Activated naive CD8-positive, alpha-beta T cell treated with anti-CD3 and anti-CD28 coated beads for 36 hours (primary cell): Measurements from ENCODE around the gene SMURF1. TPM values are rescaled to one million over a fixed set of nuclear protein-coding genes. Genes with fewer than 3 reads are reported as not detected.
A peak's percentile ranks its signal among the peaks of the same experiment; 100 is the strongest.

Experiments
- DNase-seq: peaks from one replicate; pipeline ENCODE4 v3.0.0; 2021
- H3K27ac Mint-ChIP-seq: one replicate; pipeline ENCODE4 v1.8.0; 2022; ENCODE audit warnings: mild to moderate bottlenecking, moderate library complexity, mixed read lengths
- H3K27me3 Mint-ChIP-seq: one replicate; pipeline ENCODE4 v1.8.0; 2022; ENCODE audit warnings: mild to moderate bottlenecking, mixed read lengths
- H3K36me3 Mint-ChIP-seq: one replicate; pipeline ENCODE4 v1.8.0; 2021; ENCODE audit warnings: mild to moderate bottlenecking, mixed read lengths
- H3K4me1 Mint-ChIP-seq: one replicate; pipeline ENCODE4 v1.8.0; 2021; ENCODE audit warnings: mixed read lengths
- H3K4me3 Mint-ChIP-seq: one replicate; pipeline ENCODE4 v1.8.0; 2022; ENCODE audit warnings: mild to moderate bottlenecking, moderate library complexity, mixed read lengths
- H3K9me3 Mint-ChIP-seq: one replicate; pipeline ENCODE4 v1.8.0; 2022; ENCODE audit warnings: mixed read lengths
- total RNA-seq, 2 experiments: library from RNA; stranded (reverse); gene quantifications; one replicate each; pipeline ENCODE4 v1.2.3, GENCODE V29; 2021

The SMURF1 gene
- total RNA-seq, 2 experiments from 2014 or later = 12.3 TPM

DNA sequence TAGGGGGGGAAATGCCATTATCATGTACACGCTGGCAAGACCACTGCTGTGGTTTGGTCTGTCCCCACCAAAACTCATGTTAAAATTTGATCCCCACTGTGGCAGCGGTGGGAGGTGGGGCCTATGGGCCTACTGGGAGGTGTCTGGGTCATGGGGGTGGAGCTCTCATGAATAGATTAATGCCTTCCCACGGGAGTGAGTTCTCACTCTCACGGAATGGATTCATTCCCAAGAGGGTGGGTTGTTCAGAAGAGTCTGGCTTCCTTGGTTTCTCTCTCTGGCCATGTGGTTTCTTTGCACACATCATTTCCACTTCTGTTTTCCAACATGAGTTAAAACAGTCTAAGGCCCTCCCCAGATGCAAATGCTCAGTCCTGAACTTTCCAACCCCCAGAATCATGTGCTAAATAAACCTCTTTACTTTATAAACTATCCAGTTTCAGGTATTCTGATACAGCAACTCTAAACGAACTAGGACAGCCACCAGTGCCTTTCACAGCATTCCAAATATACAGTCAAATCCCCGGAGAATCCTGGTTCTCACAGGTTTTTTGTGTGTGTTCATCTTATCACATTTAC lies 44.3 kb downstream of the SMURF1 start:
- peaks cover 30% of the 10 kb centered on the region for H3K4me1 Mint-ChIP-seq
- no peak overlapping the region for H3K4me3 Mint-ChIP-seq
- no peaks in the 10 kb centered on the region for H3K27me3 Mint-ChIP-seq
- H3K27ac Mint-ChIP-seq = no peak overlapping the region
- peaks cover 22% of the 10 kb centered on the region for H3K9me3 Mint-ChIP-seq
- H3K36me3 Mint-ChIP-seq = peaks cover 42% of the 10 kb centered on the region
- DNase-seq = no peak

GRCh38 chr7:99098824-99099498 lies 44.9 kb downstream of the SMURF1 start:
- DNase-seq = no peak
- peaks cover 29% of the 10 kb centered on the region for H3K4me1 Mint-ChIP-seq
- H3K4me3 Mint-ChIP-seq = no peak overlapping the region
- H3K27ac Mint-ChIP-seq = no peak overlapping the region
- peaks cover 22% of the 10 kb centered on the region for H3K9me3 Mint-ChIP-seq
- H3K27me3 Mint-ChIP-seq = no peaks in the 10 kb centered on the region
- peaks cover 40% of the 10 kb centered on the region for H3K36me3 Mint-ChIP-seq

- Mint-ChIP-seq H3K4me1 (peaks cover 26% of the 10 kb centered on the region), H3K9me3 (peaks cover 22% of the 10 kb centered on the region), H3K27ac (no peak overlapping the region), H3K27me3 (no peaks in the 10 kb centered on the region), H3K36me3 (peaks cover 37% of the 10 kb centered on the region), H3K4me3 (no peak overlapping the region)
- no peak for DNase-seq
Measured at GRCh38 chr7:99098286-99098823, 45.6 kb downstream of the SMURF1 start.

DNA sequence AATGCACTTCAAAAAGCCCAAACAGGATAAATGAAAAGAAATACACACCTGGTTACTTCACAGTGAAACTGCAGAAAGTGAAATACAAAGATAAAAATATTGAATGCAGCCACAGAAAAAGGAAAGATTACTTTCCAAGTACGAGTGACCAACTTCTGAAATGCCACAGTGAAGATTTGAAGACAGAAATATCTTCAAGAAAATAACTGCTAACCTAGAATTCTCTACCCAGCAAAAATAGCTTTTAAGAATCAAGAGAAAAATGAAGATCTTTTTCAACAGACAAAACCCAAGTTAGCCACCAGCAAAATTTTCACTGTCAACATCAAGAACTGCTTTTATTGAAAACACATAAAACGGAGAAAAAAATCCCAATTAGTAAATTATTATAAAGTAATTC lies 46.2 kb downstream of the SMURF1 start:
- Mint-ChIP-seq H3K27ac (no peak overlapping the region), H3K9me3 (peaks cover 22% of the 10 kb centered on the region), H3K4me1 (peaks cover 20% of the 10 kb centered on the region), H3K36me3 (peaks cover 37% of the 10 kb centered on the region), H3K27me3 (no peaks in the 10 kb centered on the region), H3K4me3 (no peak overlapping the region)
- DNase-seq = no peak

GRCh38 chr7:99096124-99096887 lies 47.6 kb downstream of the SMURF1 start:
- DNase-seq = no peak
- Mint-ChIP-seq H3K36me3 (peaks cover 38% of the 10 kb centered on the region), H3K4me1 (peaks cover 18% of the 10 kb centered on the region), H3K4me3 (no peak overlapping the region), H3K9me3 (peaks cover 22% of the 10 kb centered on the region), H3K27ac (no peak overlapping the region), H3K27me3 (no peaks in the 10 kb centered on the region)

DNA sequence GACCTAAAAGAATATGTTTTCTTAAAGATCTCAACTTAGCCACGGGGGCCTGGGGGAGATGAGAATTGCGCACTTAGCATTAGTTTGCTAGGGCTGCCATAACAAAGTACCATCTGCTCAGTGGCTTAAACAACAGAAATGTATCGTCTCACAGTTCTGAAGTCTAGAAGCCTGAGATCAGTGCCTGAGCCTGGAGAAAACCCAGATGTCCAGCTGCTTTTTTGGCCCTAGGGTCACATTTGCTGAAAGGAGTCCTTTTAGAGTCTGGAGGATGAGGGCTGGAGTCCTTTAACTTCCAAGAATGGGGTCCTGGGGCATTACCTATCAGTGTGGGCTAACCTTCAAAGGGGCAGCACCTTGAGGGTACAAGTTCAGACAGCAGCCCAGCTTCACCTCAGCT lies 48.2 kb downstream of the SMURF1 start:
- Mint-ChIP-seq H3K27ac (no peak overlapping the region), H3K36me3 (peaks cover 35% of the 10 kb centered on the region), H3K4me3 (no peak overlapping the region)

GRCh38 chr7:99094401-99094800 lies 49.5 kb downstream of the SMURF1 start:
- Mint-ChIP-seq H3K36me3 (peaks cover 24% of the 10 kb centered on the region), H3K27ac (peak overlapping the region; percentile 0), H3K27me3 (no peaks in the 10 kb centered on the region), H3K4me3 (no peak overlapping the region), H3K4me1 (peaks cover 16% of the 10 kb centered on the region), H3K9me3 (peaks cover 19% of the 10 kb centered on the region)
- DNase-seq = no peak

More for the DNA sequence above, 48.2 kb downstream of the SMURF1 start:
- H3K4me1 Mint-ChIP-seq = peaks cover 18% of the 10 kb centered on the region
- H3K27me3 Mint-ChIP-seq = no peaks in the 10 kb centered on the region
- no peak for DNase-seq
- H3K9me3 Mint-ChIP-seq = peaks cover 22% of the 10 kb centered on the region

DNA sequence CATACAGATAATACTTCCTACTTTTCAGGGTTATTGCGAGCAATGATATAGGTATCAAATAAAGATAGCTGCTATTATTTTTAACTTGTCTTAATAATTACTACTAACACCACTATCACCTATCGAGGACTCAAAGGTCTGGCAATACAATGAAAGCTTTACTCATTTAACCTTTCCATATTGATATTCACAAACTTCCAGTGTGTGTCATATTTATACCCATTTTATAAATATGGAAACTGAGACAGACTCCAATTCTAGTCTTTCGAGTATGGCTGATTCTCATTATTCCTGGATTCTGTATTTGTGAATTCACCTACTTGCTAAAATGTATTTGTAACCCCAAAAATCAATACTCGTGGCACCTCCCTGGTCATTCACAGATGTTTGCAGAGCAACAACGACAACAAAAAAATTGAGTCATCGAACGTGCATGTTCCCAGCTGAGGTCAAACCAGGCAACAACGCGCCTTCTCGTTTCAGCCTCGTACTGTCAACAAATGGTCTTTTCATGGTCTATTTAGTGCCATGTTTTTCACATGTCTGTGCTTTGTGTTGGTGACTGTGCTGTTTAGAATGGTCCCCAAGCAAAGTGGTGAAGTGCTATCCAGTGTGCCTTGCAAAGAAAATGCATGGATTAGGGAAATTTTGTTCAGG lies 51.7 kb downstream of the SMURF1 start:
- Mint-ChIP-seq H3K4me3 (no peak overlapping the region), H3K27me3 (no peaks in the 10 kb centered on the region), H3K9me3 (peaks cover 2% of the 10 kb centered on the region), H3K36me3 (peaks cover 9% of the 10 kb centered on the region), H3K4me1 (peaks cover 12% of the 10 kb centered on the region), H3K27ac (no peak overlapping the region)
- DNase-seq = no peak

DNA sequence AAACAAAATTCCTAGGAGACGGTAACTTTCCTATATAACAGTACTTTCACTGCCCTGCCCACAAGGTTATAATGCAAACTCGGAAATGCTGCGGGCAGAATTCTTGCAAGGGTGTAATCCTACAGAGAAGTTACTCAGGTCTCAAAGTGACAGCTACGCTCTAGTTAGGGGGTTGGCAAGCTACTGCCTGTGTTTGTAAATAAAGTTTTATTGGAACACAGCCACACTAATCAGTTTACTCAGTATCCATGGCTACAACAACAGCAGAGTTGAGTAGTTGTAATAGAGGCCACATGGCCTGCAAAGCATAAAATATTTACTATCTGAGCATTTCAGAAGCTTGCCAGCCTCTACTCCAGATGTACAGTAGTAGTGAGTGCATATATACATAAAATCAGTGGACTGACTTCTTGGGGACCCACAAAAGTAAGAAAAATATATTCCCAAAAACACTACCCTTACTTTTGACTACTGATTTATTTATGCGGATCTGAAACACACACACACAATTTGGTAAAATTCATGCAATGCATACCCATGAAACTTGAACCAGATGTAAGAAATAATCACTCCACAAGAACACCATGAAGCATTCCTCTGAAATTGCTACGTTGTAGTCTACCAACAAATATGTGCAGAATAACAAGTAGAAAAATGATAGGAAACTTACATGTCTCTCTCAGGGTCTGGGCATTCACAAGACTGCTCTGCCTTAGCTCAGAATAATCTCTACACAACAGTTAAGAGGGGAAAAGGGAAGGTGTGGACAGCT lies 53.0 kb downstream of the SMURF1 start:
- no peak for DNase-seq
- peaks cover 5% of the 10 kb centered on the region for H3K4me1 Mint-ChIP-seq
- H3K27ac Mint-ChIP-seq = no peak overlapping the region
- no peak overlapping the region for H3K4me3 Mint-ChIP-seq
- peaks cover 4% of the 10 kb centered on the region for H3K9me3 Mint-ChIP-seq
- no peaks in the 10 kb centered on the region for H3K27me3 Mint-ChIP-seq
- peaks cover 13% of the 10 kb centered on the region for H3K36me3 Mint-ChIP-seq

DNA sequence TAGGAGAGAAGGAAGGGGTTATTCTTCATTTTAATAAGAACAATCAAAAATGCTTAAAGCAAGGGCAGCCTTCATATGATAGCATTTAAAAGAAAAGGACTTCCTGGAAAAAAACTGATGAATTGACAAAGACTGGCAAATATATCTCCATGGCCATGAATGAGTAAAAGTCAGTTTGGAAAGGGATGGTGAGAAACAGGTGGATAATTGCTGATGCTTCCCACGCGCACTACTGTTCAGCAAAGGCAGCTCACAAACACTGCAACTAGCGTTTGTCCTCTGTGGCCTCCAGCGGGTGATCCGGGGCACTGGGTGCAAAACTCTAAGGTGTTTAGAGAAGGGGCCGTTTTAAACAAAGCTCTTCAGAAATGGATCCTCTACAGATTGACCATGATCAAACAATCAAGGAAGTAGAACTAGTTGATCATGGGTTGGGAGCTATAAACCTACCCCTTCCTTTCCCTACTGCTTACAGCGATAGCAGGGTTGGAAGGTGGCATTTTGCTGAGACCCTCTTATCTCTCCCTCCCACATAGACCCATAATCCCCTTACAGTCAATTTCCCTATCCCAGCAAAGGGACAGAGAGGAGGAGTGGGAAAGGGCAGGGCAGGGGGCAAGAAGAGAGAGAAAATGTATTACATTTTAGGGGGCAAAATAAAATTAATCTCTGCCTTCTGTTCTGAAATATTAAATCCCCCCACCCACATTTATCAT lies 53.8 kb downstream of the SMURF1 start:
- no peaks in the 10 kb centered on the region for H3K27me3 Mint-ChIP-seq
- H3K4me1 Mint-ChIP-seq = peaks cover 5% of the 10 kb centered on the region
- peaks cover 7% of the 10 kb centered on the region for H3K9me3 Mint-ChIP-seq
- no peak overlapping the region for H3K27ac Mint-ChIP-seq
- peaks cover 13% of the 10 kb centered on the region for H3K36me3 Mint-ChIP-seq
- no peak overlapping the region for H3K4me3 Mint-ChIP-seq
- DNase-seq = no peak

- peaks cover 7% of the 10 kb centered on the region for H3K4me1 Mint-ChIP-seq
- H3K27ac Mint-ChIP-seq = no peak overlapping the region
- no peaks in the 10 kb centered on the region for H3K27me3 Mint-ChIP-seq
- peaks cover 7% of the 10 kb centered on the region for H3K9me3 Mint-ChIP-seq
- peaks cover 16% of the 10 kb centered on the region for H3K36me3 Mint-ChIP-seq
- no peak overlapping the region for H3K4me3 Mint-ChIP-seq
- no peak for DNase-seq
Measured at GRCh38 chr7:99086944-99087343, 57.0 kb downstream of the SMURF1 start.

DNA sequence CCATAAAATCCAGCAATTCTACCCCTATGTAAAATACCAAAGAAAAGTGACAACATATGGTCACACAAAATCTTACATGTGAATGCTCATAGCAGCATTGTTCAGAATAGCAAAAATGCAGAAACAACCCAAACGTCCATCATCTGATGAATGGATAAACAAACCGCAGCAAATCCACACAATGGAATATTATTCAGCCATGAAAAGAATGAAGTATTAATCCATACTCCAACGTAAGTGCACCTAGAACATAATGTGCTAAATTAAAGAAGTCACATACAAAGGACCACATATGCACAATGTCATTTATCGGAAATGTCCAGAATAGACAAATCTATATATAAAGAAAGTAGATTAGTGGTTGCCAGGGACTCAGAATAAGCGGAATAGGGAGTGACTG lies 57.4 kb downstream of the SMURF1 start:
- Mint-ChIP-seq H3K27ac (no peak overlapping the region), H3K27me3 (no peaks in the 10 kb centered on the region), H3K4me1 (peaks cover 7% of the 10 kb centered on the region), H3K36me3 (peaks cover 16% of the 10 kb centered on the region), H3K9me3 (peaks cover 7% of the 10 kb centered on the region), H3K4me3 (no peak overlapping the region)
- no peak for DNase-seq

DNA sequence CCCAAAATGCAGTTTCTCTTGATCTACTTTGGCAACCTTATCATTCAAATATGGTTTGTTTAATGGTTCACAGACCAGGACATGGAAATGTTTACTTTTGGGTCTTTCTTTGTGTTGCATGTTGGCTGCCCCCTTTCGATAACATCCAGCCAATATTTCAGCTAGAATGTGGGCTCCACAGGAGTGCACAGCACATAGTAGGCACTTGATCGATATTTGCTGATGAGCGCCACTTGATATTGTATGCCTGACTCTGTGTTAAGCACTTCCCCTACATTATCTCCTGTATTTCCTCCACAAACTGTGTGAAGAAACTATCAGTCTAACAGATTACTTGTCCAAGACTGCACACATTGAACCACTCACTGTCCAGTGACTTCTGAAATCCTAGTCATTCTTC lies 60.2 kb downstream of the SMURF1 start:
- Mint-ChIP-seq H3K27ac (no peak overlapping the region), H3K9me3 (peaks cover 7% of the 10 kb centered on the region), H3K36me3 (peaks cover 16% of the 10 kb centered on the region), H3K4me3 (no peak overlapping the region), H3K27me3 (no peaks in the 10 kb centered on the region), H3K4me1 (peaks cover 21% of the 10 kb centered on the region)
- no peak for DNase-seq
